H1 (cell line): ENCODE results near the gene CMBL. TPM values are rescaled to one million over a fixed set of nuclear protein-coding genes. Genes with fewer than 3 reads are reported as not detected.

Experiments
- ASH2L ChIP-seq: fragments of 200-600, 300-600 bp; sonication (generic); IDR thresholded peaks from one replicate; pipeline ENCODE4 v1.7.1; 2017; ENCODE audit warnings: low read length
- BRCA1 ChIP-seq: IDR thresholded peaks from 2 replicates; pipeline ENCODE4 v1.6.1; 2012; ENCODE audit warnings: low read depth, low read length, improper control_type of control experiment
- HDAC2 ChIP-seq, 2 experiments: fragments of 300-600 bp in 1 of 2; sonication (generic) in 1 of 2; IDR thresholded peaks; 2 replicates each; pipeline ENCODE4 v1.6.1; 2011 to 2012; ENCODE audit warnings: low read depth in 2 of 2, low read length in 2 of 2, mild to moderate bottlenecking in 2 of 2, moderate library complexity in 2 of 2, borderline replicate concordance in 1 of 2, inconsistent platforms in 1 of 2
- KDM1A ChIP-seq: fragments of 200-600, 300-600 bp; sonication (generic); IDR thresholded peaks from 2 replicates; pipeline ENCODE4 v1.7.1; 2016; ENCODE audit warnings: mild to moderate bottlenecking, low read length, borderline replicate concordance
- PHF8 ChIP-seq: fragments of 200-600 bp; sonication (generic); conservative IDR thresholded peaks from 2 replicates; pipeline ENCODE4 v1.7.1; 2012; ENCODE audit warnings: low read depth, mild to moderate bottlenecking, inconsistent platforms, low read length, moderate library complexity
- POLR2A ChIP-seq, 2 experiments: IDR thresholded peaks; 1 replicate in 1 of 2; 2 replicates in 1 of 2; pipeline ENCODE4 v1.6.1; 2011; ENCODE audit warnings: low read depth in 2 of 2, low read length in 2 of 2, mild to moderate bottlenecking in 2 of 2; ENCODE audit errors: control extremely low read depth in 1 of 2
- RAD21 ChIP-seq, 2 experiments: IDR thresholded peaks in 1 of 2; conservative IDR thresholded peaks in 1 of 2; 2 replicates each; pipeline ENCODE4 v1.6.1; 2011; ENCODE audit warnings: low read depth in 2 of 2, low read length in 2 of 2, improper control_type of control experiment in 1 of 2, inconsistent platforms in 1 of 2, mild to moderate bottlenecking in 1 of 2, moderate library complexity in 1 of 2
- SP2 ChIP-seq: IDR thresholded peaks from 2 replicates; pipeline ENCODE4 v1.6.1; 2012; ENCODE audit warnings: mild to moderate bottlenecking, low read length, inconsistent platforms
- USF2 ChIP-seq: IDR thresholded peaks from 2 replicates; pipeline ENCODE4 v1.6.1; 2011; ENCODE audit warnings: low read length, improper control_type of control experiment
- polyA plus RNA-seq, 7 experiments: library from polyadenylated mRNA; depleted of rRNA in 3 of 7; stranded (reverse) in 5 of 7; unstranded in 2 of 7; fragments of >200 nt in 5 of 7; fragments of 200-250 nt in 2 of 7; gene quantifications; 1 replicate in 5 of 7; 2 replicates in 1 of 7; 4 replicates in 1 of 7; pipeline versions ENCODE4 v1.2.1 to v1.2.3, GENCODE V29; 2011 to 2013; ENCODE audit warnings: missing spikeins in 2 of 7, mixed read lengths in 2 of 7
- total RNA-seq: library from RNA; stranded (reverse); fragmentation: NEBNext Ultra II Directional; extraction: Animal tissue kit (Norgen Biotek cat#: 25700); gene quantifications from 2 replicates; pipeline ENCODE4 v1.2.1, GENCODE V29; 2021
- TF ChIP-seq, protein P1 (sequence below): IDR thresholded peaks from 2 replicates; pipeline ENCODE4 v1.6.1; 2012; ENCODE audit warnings: inconsistent platforms

Gene CMBL
- total and polyA plus RNA-seq, 2 of the 8 experiments (the other 6 are each of a cell fraction or from before 2014, with no cell fraction given) = 27.9 to 32.1 TPM

- TF ChIP-seq HDAC2 (IDR thresholded peaks at IDR 0.05; ENCODE audit: borderline replicate concordance in 1 of 2, low read depth in 2 of 2, low read length in 2 of 2) (no peak), ASH2L (no peak), RAD21 (IDR thresholded peaks at IDR 0.05 in 1 of 2, conservative IDR thresholded peaks at IDR 0.05 in 1 of 2; ENCODE audit: low read depth in 2 of 2, low read length in 2 of 2) (no peak), USF2 (no peak), PHF8 (no peak), KDM1A (no peak), SP2 (no peak), BRCA1 (no peak), POLR2A (IDR thresholded peaks at IDR 0.05; ENCODE audit: control extremely low read depth in 1 of 2, low read depth in 2 of 2, low read length in 2 of 2) (no peak)
- TF ChIP-seq, protein P1, sequence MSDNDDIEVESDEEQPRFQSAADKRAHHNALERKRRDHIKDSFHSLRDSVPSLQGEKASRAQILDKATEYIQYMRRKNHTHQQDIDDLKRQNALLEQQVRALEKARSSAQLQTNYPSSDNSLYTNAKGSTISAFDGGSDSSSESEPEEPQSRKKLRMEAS = no peak
These were observed 35.4 kb downstream of the CMBL start (continued) for GRCh38 chr5:10272053-10272874.
